ENCODE measurements around the gene CPM. TPM values are rescaled to one million over a fixed set of nuclear protein-coding genes. Genes with fewer than 3 reads are reported as not detected.

The CPM gene
- total RNA-seq, 1 donor from 2014 or later = 1.0 TPM

GRCh38 chr12:68833508-68833907, 99.5 kb downstream of the CPM start:
- no peak for TF ChIP-seq CTCF (IDR thresholded peaks at IDR 0.05)
- no peak for DNase-seq (ENCODE audit: extremely low spot score, unreplicated experiment)
- no peak overlapping the region for H3K4me3 Mint-ChIP-seq (ENCODE audit: unreplicated experiment)
- H3K27ac Mint-ChIP-seq (ENCODE audit: unreplicated experiment) = no peak overlapping the region
- no peaks in the 10 kb centered on the region for H3K9me3 Mint-ChIP-seq (ENCODE audit: unreplicated experiment)
- H3K4me1 Mint-ChIP-seq (ENCODE audit: unreplicated experiment) = no peaks in the 10 kb centered on the region
- H3K36me3 Mint-ChIP-seq (ENCODE audit: unreplicated experiment) = peaks cover 50% of the 10 kb centered on the region
- H3K27me3 Mint-ChIP-seq (ENCODE audit: unreplicated experiment) = no peaks in the 10 kb centered on the region

- H3K4me1 Mint-ChIP-seq (ENCODE audit: unreplicated experiment) = no peaks in the 10 kb centered on the region
- H3K9me3 Mint-ChIP-seq (ENCODE audit: unreplicated experiment) = no peaks in the 10 kb centered on the region
- no peaks in the 10 kb centered on the region for H3K27me3 Mint-ChIP-seq (ENCODE audit: unreplicated experiment)
- no peak overlapping the region for H3K4me3 Mint-ChIP-seq (ENCODE audit: unreplicated experiment)
- no peak for DNase-seq (ENCODE audit: extremely low spot score, unreplicated experiment)
- H3K27ac Mint-ChIP-seq (ENCODE audit: unreplicated experiment) = no peak overlapping the region
- peaks cover 48% of the 10 kb centered on the region for H3K36me3 Mint-ChIP-seq (ENCODE audit: unreplicated experiment)
- no peak for TF ChIP-seq CTCF (IDR thresholded peaks at IDR 0.05)
These were observed 100.5 kb downstream of the CPM start for GRCh38 chr12:68832504-68832867.

GRCh38 chr12:68831751-68832503, 101.0 kb downstream of the CPM start:
- Mint-ChIP-seq H3K4me3 (ENCODE audit: unreplicated experiment) (no peak overlapping the region), H3K4me1 (ENCODE audit: unreplicated experiment) (no peaks in the 10 kb centered on the region), H3K36me3 (ENCODE audit: unreplicated experiment) (peaks cover 50% of the 10 kb centered on the region), H3K27ac (ENCODE audit: unreplicated experiment) (no peak overlapping the region), H3K27me3 (ENCODE audit: unreplicated experiment) (no peaks in the 10 kb centered on the region), H3K9me3 (ENCODE audit: unreplicated experiment) (no peaks in the 10 kb centered on the region)
- no peak for DNase-seq (ENCODE audit: extremely low spot score, unreplicated experiment)
- no peak for TF ChIP-seq CTCF (IDR thresholded peaks at IDR 0.05)

- H3K4me3 Mint-ChIP-seq (ENCODE audit: unreplicated experiment) = no peak overlapping the region
- no peak for TF ChIP-seq CTCF (IDR thresholded peaks at IDR 0.05)
- no peak overlapping the region for H3K27ac Mint-ChIP-seq (ENCODE audit: unreplicated experiment)
These were observed 101.7 kb downstream of the CPM start for GRCh38 chr12:68831272-68831671.

GRCh38 chr12:68828672-68829068, 104.3 kb downstream of the CPM start:
- no peak for DNase-seq (ENCODE audit: extremely low spot score, unreplicated experiment)
- H3K27ac Mint-ChIP-seq (ENCODE audit: unreplicated experiment) = peak overlapping the region; percentile 24
- H3K4me3 Mint-ChIP-seq (ENCODE audit: unreplicated experiment) = no peak overlapping the region
- no peaks in the 10 kb centered on the region for H3K4me1 Mint-ChIP-seq (ENCODE audit: unreplicated experiment)
- H3K36me3 Mint-ChIP-seq (ENCODE audit: unreplicated experiment) = peaks cover 54% of the 10 kb centered on the region
- TF ChIP-seq CTCF (IDR thresholded peaks at IDR 0.05) = no peak
- no peaks in the 10 kb centered on the region for H3K27me3 Mint-ChIP-seq (ENCODE audit: unreplicated experiment)
- no peaks in the 10 kb centered on the region for H3K9me3 Mint-ChIP-seq (ENCODE audit: unreplicated experiment)

More at GRCh38 chr12:68831272-68831671, 101.7 kb downstream of the CPM start:
- peaks cover 44% of the 10 kb centered on the region for H3K36me3 Mint-ChIP-seq (ENCODE audit: unreplicated experiment)
- no peak for DNase-seq (ENCODE audit: extremely low spot score, unreplicated experiment)
- H3K4me1 Mint-ChIP-seq (ENCODE audit: unreplicated experiment) = no peaks in the 10 kb centered on the region
- no peaks in the 10 kb centered on the region for H3K27me3 Mint-ChIP-seq (ENCODE audit: unreplicated experiment)
- H3K9me3 Mint-ChIP-seq (ENCODE audit: unreplicated experiment) = no peaks in the 10 kb centered on the region

All from osteocyte (in vitro differentiated cells).